Transverse colon (tissue), 4 donors: ENCODE measurements around the gene SDHC. TPM values are rescaled to one million over a fixed set of nuclear protein-coding genes. Genes with fewer than 3 reads are reported as not detected.

Experiments
- DNase-seq: peaks from one replicate; pipeline ENCODE4 v3.0.0-alpha.2; 2019
- H3K27ac ChIP-seq, 4 donors: fragments of 200-600 bp; sonication (generic); 2 replicates each; pipeline ENCODE4 v1.5.1; 2016 to 2018; ENCODE audit warnings: inconsistent platforms in 4 of 4
- H3K27me3 ChIP-seq: fragments of 200-600 bp; sonication (generic); 2 replicates; pipeline ENCODE4 v1.5.1; 2017; ENCODE audit warnings: inconsistent platforms
- H3K36me3 ChIP-seq, 4 donors: fragments of 200-600 bp; sonication (generic); 2 replicates each; pipeline ENCODE4 v1.5.1; 2017 to 2019; ENCODE audit warnings: inconsistent platforms in 4 of 4
- H3K4me1 ChIP-seq, 4 donors: fragments of 200-600 bp; sonication (generic); 2 replicates each; pipeline ENCODE4 v1.5.1; 2017 to 2020; ENCODE audit warnings: inconsistent platforms in 4 of 4
- H3K4me3 ChIP-seq, 4 donors: fragments of 200-600 bp; sonication (generic); 1 replicate in 1 of 4; 2 replicates in 3 of 4; pipeline versions ENCODE4 v1.5.1 to v1.6.1; 2017 to 2019; ENCODE audit warnings: inconsistent platforms in 4 of 4
- H3K9me3 ChIP-seq, 2 donors: fragments of 200-600 bp; sonication (generic); 2 replicates each; pipeline ENCODE4 v1.5.1; 2017 to 2019; ENCODE audit warnings: inconsistent platforms in 2 of 2
- EP300 ChIP-seq: sonication (generic); formaldehyde crosslinking; IDR thresholded peaks from one replicate; pipeline ENCODE4 v1.6.1; 2017; ENCODE audit warnings: antibody characterized with exemption, low read depth
- POLR2A ChIP-seq: fragments of 450-650 bp; IDR thresholded peaks from one replicate; pipeline ENCODE4 v1.6.1; 2016; ENCODE audit warnings: antibody characterized with exemption, mild to moderate bottlenecking, moderate library complexity
- POLR2AphosphoS5 ChIP-seq, 3 donors: sonication (generic); formaldehyde crosslinking; IDR thresholded peaks; one replicate each; pipeline ENCODE4 v1.6.1; 2016; ENCODE audit warnings: antibody characterized with exemption in 3 of 3
- WGBS, 2 donors: methylation state at CpG; one replicate each; pipeline ENCODE4 v1.1.5; 2018; ENCODE audit warnings: low coverage in 1 of 2; 5-methylcytosine and 5-hydroxymethylcytosine counted together
- in situ Hi-C, 4 donors: fragments of 200-750 bp; cut with MboI; loops; one replicate each; pipeline versions ENCODE4 v1.15.0 to v1.15.1; 2017; ENCODE audit warnings: low sequenced_read_pairs in 3 of 4, low pct_ligation_motif_present in 1 of 4, low pct_unique_long_range_greater_than_20kb in 1 of 4
- intact Hi-C: fragments of 100-400 bp; cut with DNase I; formaldehyde crosslinking; loops from one replicate; pipeline ENCODE4 v1.15.1; 2023; ENCODE audit warnings: low total_unique reads
- total RNA-seq, 4 donors: library from RNA; depleted of rRNA; stranded (reverse); fragments of >200 nt; gene quantifications; one replicate each; pipeline ENCODE4 v1.1.0, GENCODE V29; 2016
- TF ChIP-seq, protein P1 (sequence below), 5 experiments: fragments of 200-600 bp in 3 of 5; fragments of 450-650 bp in 2 of 5; sonication (generic) in 3 of 5; IDR thresholded peaks; 1 replicate in 2 of 5; 2 replicates in 3 of 5; pipeline ENCODE4 v1.5.1; 2016 to 2017; ENCODE audit warnings: antibody characterized with exemption in 5 of 5, inconsistent platforms in 3 of 5, mild to moderate bottlenecking in 2 of 5, moderate library complexity in 1 of 5

SDHC gene
- total RNA-seq, 4 donors from 2014 or later = 32.1 to 223 (median 52.5) TPM

- 65 to 85% methylated on average over 2 to 4 of the region's 4 CpGs for WGBS, 2 donors
- H3K4me3 ChIP-seq = no peak overlapping the region
- DNase-seq = no peak
- H3K27me3 ChIP-seq = no peaks in the 10 kb centered on the region
- intact Hi-C loops = no loop called here
- in situ Hi-C loops = no loop called here
- no peak for TF ChIP-seq POLR2A
- no peak for TF ChIP-seq POLR2AphosphoS5 (IDR thresholded peaks at IDR 0.05)
- no peaks in the 10 kb centered on the region for H3K9me3 ChIP-seq
- H3K27ac ChIP-seq = no peak overlapping the region
- no peaks in the 10 kb centered on the region for H3K4me1 ChIP-seq
- peaks cover 0 to 78% (median 34%) of the 10 kb centered on the region in 4 donors for H3K36me3 ChIP-seq
Observed at GRCh38 chr1:161330346-161330745, 16.2 kb downstream of the SDHC start.

GRCh38 chr1:161333166-161333565, 19.0 kb downstream of the SDHC start:
- WGBS, 2 donors = 84 to 96% methylated on average over 5 to 9 of the region's 9 CpGs
- Histone ChIP-seq H3K9me3 (no peaks in the 10 kb centered on the region), H3K27ac (no peak overlapping the region), H3K4me1 (no peaks in the 10 kb centered on the region), H3K4me3 (no peak overlapping the region), H3K36me3 (peaks cover 0 to 77% (median 28%) of the 10 kb centered on the region in 4 donors), H3K27me3 (no peaks in the 10 kb centered on the region)
- in situ Hi-C loops = no loop called here
- TF ChIP-seq, protein P1, sequence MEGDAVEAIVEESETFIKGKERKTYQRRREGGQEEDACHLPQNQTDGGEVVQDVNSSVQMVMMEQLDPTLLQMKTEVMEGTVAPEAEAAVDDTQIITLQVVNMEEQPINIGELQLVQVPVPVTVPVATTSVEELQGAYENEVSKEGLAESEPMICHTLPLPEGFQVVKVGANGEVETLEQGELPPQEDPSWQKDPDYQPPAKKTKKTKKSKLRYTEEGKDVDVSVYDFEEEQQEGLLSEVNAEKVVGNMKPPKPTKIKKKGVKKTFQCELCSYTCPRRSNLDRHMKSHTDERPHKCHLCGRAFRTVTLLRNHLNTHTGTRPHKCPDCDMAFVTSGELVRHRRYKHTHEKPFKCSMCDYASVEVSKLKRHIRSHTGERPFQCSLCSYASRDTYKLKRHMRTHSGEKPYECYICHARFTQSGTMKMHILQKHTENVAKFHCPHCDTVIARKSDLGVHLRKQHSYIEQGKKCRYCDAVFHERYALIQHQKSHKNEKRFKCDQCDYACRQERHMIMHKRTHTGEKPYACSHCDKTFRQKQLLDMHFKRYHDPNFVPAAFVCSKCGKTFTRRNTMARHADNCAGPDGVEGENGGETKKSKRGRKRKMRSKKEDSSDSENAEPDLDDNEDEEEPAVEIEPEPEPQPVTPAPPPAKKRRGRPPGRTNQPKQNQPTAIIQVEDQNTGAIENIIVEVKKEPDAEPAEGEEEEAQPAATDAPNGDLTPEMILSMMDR (IDR thresholded peaks at IDR 0.05) = no peak
- no peak for TF ChIP-seq EP300
- TF ChIP-seq POLR2A = no peak
- no peak for TF ChIP-seq POLR2AphosphoS5 (IDR thresholded peaks at IDR 0.05)
- intact Hi-C loops = no loop called here
- no peak for DNase-seq

- H3K36me3 ChIP-seq = peaks cover 0 to 58% (median 25%) of the 10 kb centered on the region in 4 donors
- in situ Hi-C loops = no loop called here
- DNase-seq = no peak
- no peaks in the 10 kb centered on the region for H3K9me3 ChIP-seq
- intact Hi-C loops = no loop called here
- H3K27me3 ChIP-seq = no peaks in the 10 kb centered on the region
- no peak overlapping the region for H3K27ac ChIP-seq
- no peak for TF ChIP-seq POLR2AphosphoS5 (IDR thresholded peaks at IDR 0.05)
- TF ChIP-seq EP300 = no peak
- TF ChIP-seq, protein P1 (IDR thresholded peaks at IDR 0.05) = no peak
- no peak for TF ChIP-seq POLR2A
- H3K4me3 ChIP-seq = no peak overlapping the region
- no peaks in the 10 kb centered on the region for H3K4me1 ChIP-seq
- WGBS, 2 donors = 81 to 94% methylated on average over 3 of the region's 3 CpGs
Observed at GRCh38 chr1:161335796-161336195, 21.6 kb downstream of the SDHC start.

DNA sequence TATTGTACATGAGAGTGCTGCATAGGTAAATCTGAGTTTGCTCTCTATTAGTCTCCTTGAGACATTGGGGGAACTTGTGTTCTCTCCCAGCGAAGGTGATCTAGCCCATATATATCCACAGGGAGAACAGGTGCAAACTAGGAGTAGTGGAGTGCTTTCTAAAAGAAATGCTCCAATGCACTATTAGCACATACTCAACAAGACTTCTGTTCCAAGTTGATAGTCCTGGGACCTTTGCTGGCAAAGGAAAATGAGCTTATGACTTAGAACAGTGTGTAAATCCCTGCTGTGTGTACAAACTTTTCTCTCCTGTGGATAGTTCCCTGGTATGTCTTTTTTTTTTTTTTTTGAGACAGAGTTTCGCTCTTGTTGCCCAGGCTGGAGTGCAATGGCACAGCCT, 28.0 kb downstream of the SDHC start:
- 95 to 100% methylated on average over 2 of the region's 2 CpGs for WGBS, 2 donors
- Histone ChIP-seq H3K27ac (no peak overlapping the region), H3K36me3 (peaks cover 0 to 54% (median 19%) of the 10 kb centered on the region in 4 donors), H3K4me3 (no peak overlapping the region), H3K9me3 (no peaks in the 10 kb centered on the region), H3K27me3 (no peaks in the 10 kb centered on the region), H3K4me1 (no peaks in the 10 kb centered on the region)
- in situ Hi-C loops (no loop called here), intact Hi-C loops (loop anchor here (10.0 kb wide), 1 partner anchor 673 kb away; no protein-coding TSS in a partner anchor)
- no peak for DNase-seq
- no peak for TF ChIP-seq POLR2A
- TF ChIP-seq POLR2AphosphoS5 (IDR thresholded peaks at IDR 0.05) = no peak
- TF ChIP-seq, protein P1 (IDR thresholded peaks at IDR 0.05) = no peak
- no peak for TF ChIP-seq EP300

GRCh38 chr1:161342821-161343220, 28.6 kb downstream of the SDHC start:
- in situ Hi-C loops (no loop called here), intact Hi-C loops (loop anchor here (10.0 kb wide), 1 partner anchor 672 kb away; no protein-coding TSS in a partner anchor)
- WGBS, 2 donors = 93 to 95% methylated on average over 2 to 5 of the region's 5 CpGs
- Histone ChIP-seq H3K36me3 (peaks cover 0 to 54% (median 18%) of the 10 kb centered on the region in 4 donors), H3K27me3 (no peaks in the 10 kb centered on the region), H3K27ac (no peak overlapping the region), H3K4me3 (no peak overlapping the region), H3K9me3 (no peaks in the 10 kb centered on the region), H3K4me1 (no peaks in the 10 kb centered on the region)
- TF ChIP-seq POLR2A (no peak), POLR2AphosphoS5 (IDR thresholded peaks at IDR 0.05) (no peak), EP300 (no peak)
- TF ChIP-seq, protein P1 (IDR thresholded peaks at IDR 0.05) = no peak
- no peak for DNase-seq
